Activated naive CD4-positive, alpha-beta T cell treated with anti-CD3 and anti-CD28 coated beads for 36 hours (primary cell): Measurements from ENCODE around the gene RSPRY1. TPM values are rescaled to one million over a fixed set of nuclear protein-coding genes. Genes with fewer than 3 reads are reported as not detected.

ENCODE experiments used
- CTCF ChIA-PET: fragments of 350-600 bp; sonication (Branson Sonifier 250); formaldehyde crosslinking; loops from one replicate; lab custom pipeline; 2021; ENCODE audit warnings: antibody characterized with exemption; lab: Charles Lee
- DNase-seq: peaks from one replicate; pipeline ENCODE4 v3.0.0-alpha.2; 2020
- H3K27ac Mint-ChIP-seq: one replicate; pipeline ENCODE4 v1.8.0; 2021; ENCODE audit warnings: mild to moderate bottlenecking, mixed read lengths
- H3K27me3 Mint-ChIP-seq: one replicate; pipeline ENCODE4 v1.8.0; 2021; ENCODE audit warnings: low read depth, mixed read lengths
- H3K36me3 Mint-ChIP-seq: one replicate; pipeline ENCODE4 v1.8.0; 2021; ENCODE audit warnings: low read depth, mixed read lengths
- H3K4me1 Mint-ChIP-seq: one replicate; pipeline ENCODE4 v1.8.0; 2021; ENCODE audit warnings: low read depth, mixed read lengths
- H3K4me3 Mint-ChIP-seq: one replicate; pipeline ENCODE4 v1.8.0; 2021; ENCODE audit warnings: mild to moderate bottlenecking, moderate library complexity, mixed read lengths
- H3K9me3 Mint-ChIP-seq: one replicate; pipeline ENCODE4 v1.8.0; 2021; ENCODE audit warnings: mixed read lengths
- intact Hi-C: fragments of 100-400 bp; cut with micrococcal nuclease; formaldehyde crosslinking; loops from one replicate; pipeline ENCODE4 v1.15.1; 2023
- total RNA-seq, 2 experiments: library from RNA; stranded (reverse); gene quantifications; one replicate each; pipeline ENCODE4 v1.2.3, GENCODE V29; 2021

RSPRY1 gene
- total RNA-seq, 2 experiments from 2014 or later = 25.7 to 28.7 TPM

- Mint-ChIP-seq H3K4me3 (no peak overlapping the region), H3K27ac (no peak overlapping the region), H3K9me3 (no peaks in the 10 kb centered on the region), H3K36me3 (peaks cover 2% of the 10 kb centered on the region), H3K4me1 (peaks cover 38% of the 10 kb centered on the region), H3K27me3 (no peaks in the 10 kb centered on the region)
- no peak for DNase-seq
- intact Hi-C loops = no loop called here
- CTCF ChIA-PET = no interaction called here
Observed at GRCh38 chr16:57146040-57146647, 40.0 kb upstream of the RSPRY1 start.

DNA sequence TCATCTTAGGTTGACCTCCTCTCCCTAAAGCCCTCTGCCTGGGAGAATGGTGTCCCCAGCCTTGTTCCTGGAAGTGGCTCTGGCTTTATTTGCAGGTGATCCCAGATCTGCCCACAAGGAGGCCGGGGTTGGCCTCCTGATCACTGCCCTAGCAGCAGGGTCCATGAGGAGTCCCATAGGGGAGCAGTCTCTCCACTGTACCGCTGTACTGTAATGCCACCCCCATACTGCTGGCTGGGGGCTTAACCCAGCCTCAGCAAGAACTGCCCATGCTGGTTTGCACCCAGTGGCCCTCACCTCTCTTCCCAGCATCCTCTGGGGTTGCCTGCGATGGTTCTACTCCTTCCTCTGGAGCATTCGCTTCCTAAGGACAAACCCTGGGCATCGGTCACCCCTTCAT, 39.4 kb upstream of the RSPRY1 start:
- peaks cover 2% of the 10 kb centered on the region for H3K36me3 Mint-ChIP-seq
- H3K4me1 Mint-ChIP-seq = peaks cover 34% of the 10 kb centered on the region
- CTCF ChIA-PET = no interaction called here
- H3K4me3 Mint-ChIP-seq = no peak overlapping the region
- no peak for DNase-seq
- H3K27me3 Mint-ChIP-seq = no peaks in the 10 kb centered on the region
- intact Hi-C loops = no loop called here
- H3K27ac Mint-ChIP-seq = no peak overlapping the region
- no peaks in the 10 kb centered on the region for H3K9me3 Mint-ChIP-seq

DNA sequence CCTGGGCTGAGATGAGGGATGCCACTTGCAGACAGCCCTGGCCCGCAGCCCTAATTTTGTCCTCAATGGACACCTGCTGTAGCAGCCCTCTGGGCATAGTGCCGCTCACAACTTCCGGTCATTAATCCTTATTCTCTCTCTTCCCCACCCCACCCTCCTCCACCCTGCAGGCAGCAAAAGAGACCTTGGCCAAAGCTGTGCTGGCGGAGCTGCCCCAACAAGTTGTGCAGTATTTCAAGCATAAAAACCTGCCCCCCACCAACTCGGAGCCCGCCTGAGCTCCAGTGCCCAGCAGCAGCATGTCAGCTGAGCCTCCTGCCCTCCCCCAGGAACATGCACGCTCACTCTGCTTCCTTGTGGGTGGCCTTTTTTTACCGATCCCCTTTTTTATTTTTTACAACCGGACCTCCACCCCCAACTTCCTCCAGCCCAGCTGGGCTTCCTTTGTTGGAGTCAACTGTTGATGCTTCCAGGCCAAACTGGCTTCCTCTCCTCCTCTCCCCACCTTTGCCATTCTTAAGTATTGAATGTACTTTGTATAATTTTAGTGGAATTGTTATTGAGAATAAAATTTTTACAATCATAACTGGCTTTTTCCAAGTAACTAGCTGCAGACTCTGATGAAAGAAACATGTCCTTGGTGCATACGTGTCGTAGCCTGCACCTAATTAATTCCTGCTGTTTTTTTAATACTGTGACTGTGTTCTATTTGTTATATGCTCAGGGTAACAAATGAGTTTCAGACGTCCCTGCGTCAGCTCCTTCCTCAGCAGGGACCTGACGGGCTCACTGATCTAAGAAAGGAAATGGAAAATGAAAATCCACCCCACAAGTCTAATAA, 38.5 kb upstream of the RSPRY1 start:
- no peak for DNase-seq
- Mint-ChIP-seq H3K27me3 (no peaks in the 10 kb centered on the region), H3K4me1 (peaks cover 33% of the 10 kb centered on the region), H3K9me3 (no peaks in the 10 kb centered on the region), H3K36me3 (peaks cover 4% of the 10 kb centered on the region), H3K4me3 (no peak overlapping the region), H3K27ac (no peak overlapping the region)
- CTCF ChIA-PET = interaction anchor here (1.0 kb wide), 1 partner anchor 22 kb away, joined by 3 read pairs; no protein-coding TSS in a partner anchor
- intact Hi-C loops = no loop called here

DNA sequence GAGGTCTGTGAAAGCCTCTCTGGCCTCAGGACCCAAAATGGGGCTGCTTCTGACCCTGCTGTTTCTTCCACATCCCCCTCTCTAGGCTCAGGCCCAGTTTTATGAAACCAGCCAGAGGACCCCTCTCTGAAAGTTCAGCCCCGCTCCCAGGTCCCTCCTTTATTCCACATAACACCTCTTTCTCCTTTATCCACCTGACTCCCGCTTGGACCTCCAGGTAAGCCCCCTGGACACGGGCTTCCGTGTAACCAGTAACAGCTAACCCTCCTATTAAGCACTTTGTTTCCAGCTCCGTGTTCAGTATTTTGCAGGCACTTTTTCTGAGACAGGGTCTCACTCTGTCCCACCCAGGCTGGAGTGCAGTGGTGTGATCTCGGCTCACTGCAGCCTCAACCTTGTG, 37.6 kb upstream of the RSPRY1 start:
- H3K4me1 Mint-ChIP-seq = peaks cover 25% of the 10 kb centered on the region
- intact Hi-C loops = no loop called here
- H3K27ac Mint-ChIP-seq = no peak overlapping the region
- no peaks in the 10 kb centered on the region for H3K9me3 Mint-ChIP-seq
- no peak overlapping the region for H3K4me3 Mint-ChIP-seq
- H3K36me3 Mint-ChIP-seq = peaks cover 8% of the 10 kb centered on the region
- DNase-seq = no peak
- H3K27me3 Mint-ChIP-seq = no peaks in the 10 kb centered on the region
- CTCF ChIA-PET = interaction anchor here (0.9 to 4.7 kb wide), 2 partner anchors 63 to 65 kb away, joined by 3 to 17 read pairs; no protein-coding TSS in a partner anchor

GRCh38 chr16:57149391-57149790, 36.7 kb upstream of the RSPRY1 start:
- Mint-ChIP-seq H3K9me3 (no peaks in the 10 kb centered on the region), H3K27me3 (no peaks in the 10 kb centered on the region), H3K4me3 (no peak overlapping the region), H3K4me1 (peaks cover 17% of the 10 kb centered on the region), H3K36me3 (peaks cover 15% of the 10 kb centered on the region), H3K27ac (no peak overlapping the region)
- DNase-seq = no peak
- intact Hi-C loops = no loop called here
- CTCF ChIA-PET = interaction anchor here (4.7 kb wide), 1 partner anchor 66 kb away, joined by 17 read pairs; no protein-coding TSS in a partner anchor

DNA sequence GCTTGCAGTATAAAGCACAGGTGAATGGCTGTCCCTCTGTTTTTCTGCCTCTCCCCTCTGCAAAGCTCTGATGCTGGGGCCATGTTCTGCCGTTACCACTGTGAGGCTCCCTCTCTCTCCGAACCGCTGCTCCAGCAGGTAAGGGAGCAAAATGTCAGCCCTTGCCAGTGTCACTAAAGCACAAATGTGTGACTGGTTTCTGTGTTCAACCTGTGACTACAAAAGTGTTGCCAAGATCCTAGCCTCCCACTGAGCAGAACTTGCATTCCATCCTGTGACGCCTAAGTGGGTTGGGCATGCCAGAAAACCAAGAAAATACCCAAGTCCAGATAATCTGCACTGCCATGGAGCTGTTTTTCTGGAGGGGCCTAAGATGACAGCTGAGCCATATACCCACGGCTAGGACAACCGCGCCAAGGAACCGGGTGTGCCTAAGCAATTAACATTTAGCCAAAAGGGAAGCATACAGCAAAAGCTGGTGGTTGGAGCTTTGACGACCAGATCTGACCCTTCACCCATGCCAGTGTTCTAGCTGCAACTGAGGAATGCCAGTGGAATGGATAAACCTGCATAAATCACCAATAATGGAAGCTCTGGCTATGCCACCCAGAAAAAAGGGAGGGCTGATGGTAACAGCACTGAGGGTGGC, 35.3 kb upstream of the RSPRY1 start:
- Mint-ChIP-seq H3K4me1 (peaks cover 15% of the 10 kb centered on the region), H3K4me3 (no peak overlapping the region), H3K27me3 (no peaks in the 10 kb centered on the region), H3K9me3 (no peaks in the 10 kb centered on the region), H3K36me3 (peaks cover 16% of the 10 kb centered on the region), H3K27ac (no peak overlapping the region)
- intact Hi-C loops = no loop called here
- CTCF ChIA-PET = interaction anchor here (0.8 to 4.7 kb wide), 3 partner anchors 9 to 67 kb away, joined by 4 to 17 read pairs (median 7); no protein-coding TSS in a partner anchor
- no peak for DNase-seq

GRCh38 chr16:57151369-57151768, 34.8 kb upstream of the RSPRY1 start:
- no peak overlapping the region for H3K4me3 Mint-ChIP-seq
- no peaks in the 10 kb centered on the region for H3K9me3 Mint-ChIP-seq
- intact Hi-C loops = no loop called here
- DNase-seq = no peak
- CTCF ChIA-PET = interaction anchor here (0.6 to 4.7 kb wide), 7 partner anchors 10 to 265 kb away, joined by 3 to 17 read pairs (median 4); partner anchors contain the start of gene CPNE2
- peaks cover 22% of the 10 kb centered on the region for H3K36me3 Mint-ChIP-seq
- no peaks in the 10 kb centered on the region for H3K27me3 Mint-ChIP-seq
- H3K27ac Mint-ChIP-seq = no peak overlapping the region
- H3K4me1 Mint-ChIP-seq = peaks cover 20% of the 10 kb centered on the region

- Mint-ChIP-seq H3K27ac (no peak overlapping the region), H3K4me1 (peaks cover 23% of the 10 kb centered on the region), H3K27me3 (no peaks in the 10 kb centered on the region), H3K9me3 (no peaks in the 10 kb centered on the region), H3K4me3 (no peak overlapping the region), H3K36me3 (peaks cover 29% of the 10 kb centered on the region)
- DNase-seq = no peak
- intact Hi-C loops = no loop called here
- CTCF ChIA-PET = interaction anchor here (0.6 to 4.7 kb wide), 7 partner anchors 11 to 264 kb away, joined by 3 to 17 read pairs (median 4); partner anchors contain the start of gene CPNE2
Observed at GRCh38 chr16:57152096-57153093, 33.7 kb upstream of the RSPRY1 start.

- intact Hi-C loops = no loop called here
- Mint-ChIP-seq H3K4me3 (no peak overlapping the region), H3K27me3 (no peaks in the 10 kb centered on the region)
Observed at GRCh38 chr16:57153841-57154240, 32.3 kb upstream of the RSPRY1 start.

DNA sequence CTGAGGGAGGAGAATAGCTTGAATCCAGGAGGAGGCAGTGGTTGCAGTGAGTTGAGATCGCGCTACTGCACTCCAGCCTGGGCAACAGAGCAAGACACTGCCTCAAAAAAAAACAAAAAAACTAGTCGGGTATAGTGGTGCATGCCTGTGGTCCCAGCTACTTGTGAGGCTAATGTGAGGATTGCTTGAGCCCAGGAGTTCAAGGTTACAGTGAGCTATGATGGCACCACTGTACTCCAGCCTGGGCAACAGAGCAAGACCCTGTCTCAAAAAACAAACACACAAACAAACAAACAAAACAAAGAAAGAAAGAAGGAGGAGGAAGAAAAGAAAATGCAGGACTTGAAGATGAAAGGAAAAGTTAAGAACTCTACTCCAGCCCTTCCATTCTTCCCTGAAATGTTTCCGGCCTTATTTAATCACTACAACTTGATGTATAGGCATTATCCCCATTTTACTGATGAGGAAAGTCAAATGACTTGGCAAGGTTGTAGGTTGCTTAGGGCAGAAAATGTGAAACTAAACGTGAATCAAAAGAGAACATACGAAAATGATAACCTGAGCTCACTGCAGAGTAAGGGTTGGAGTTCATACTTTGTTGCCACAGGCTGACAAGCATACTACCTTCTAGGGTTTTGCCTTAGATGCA, 30.3 kb upstream of the RSPRY1 start:
- Mint-ChIP-seq H3K27me3 (no peaks in the 10 kb centered on the region), H3K4me3 (no peak overlapping the region), H3K9me3 (no peaks in the 10 kb centered on the region), H3K27ac (no peak overlapping the region), H3K4me1 (peaks cover 18% of the 10 kb centered on the region), H3K36me3 (peaks cover 37% of the 10 kb centered on the region)
- intact Hi-C loops = no loop called here
- CTCF ChIA-PET = interaction anchor here (1.1 kb wide), 1 partner anchor 62 kb away, joined by 4 read pairs; no protein-coding TSS in a partner anchor
- DNase-seq = no peak

More at GRCh38 chr16:57153841-57154240, 32.3 kb upstream of the RSPRY1 start:
- Mint-ChIP-seq H3K36me3 (peaks cover 31% of the 10 kb centered on the region), H3K27ac (no peak overlapping the region), H3K4me1 (peaks cover 18% of the 10 kb centered on the region), H3K9me3 (no peaks in the 10 kb centered on the region)
- CTCF ChIA-PET = interaction anchor here (0.7 kb wide), 1 partner anchor 18 kb away, joined by 4 read pairs; no protein-coding TSS in a partner anchor
- no peak for DNase-seq

DNA sequence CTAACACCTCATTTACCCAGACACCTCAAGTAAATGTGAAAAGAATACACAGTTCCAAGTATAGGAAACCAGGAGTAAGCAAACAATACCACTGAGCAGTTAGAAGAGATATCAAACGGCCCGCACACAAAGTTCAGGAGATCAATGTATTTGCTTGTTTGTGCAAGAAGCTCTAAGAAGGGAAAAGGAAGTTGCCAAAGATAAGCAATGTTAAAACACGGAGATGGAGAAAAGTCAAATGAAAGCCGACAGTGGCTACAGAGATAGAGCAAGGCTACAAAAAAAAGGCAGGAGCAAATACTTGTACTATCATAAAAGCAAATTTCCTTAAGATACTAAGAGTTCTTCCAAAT, 29.8 kb upstream of the RSPRY1 start:
- peaks cover 40% of the 10 kb centered on the region for H3K36me3 Mint-ChIP-seq
- no peak for DNase-seq
- no peak overlapping the region for H3K27ac Mint-ChIP-seq
- no peak overlapping the region for H3K4me3 Mint-ChIP-seq
- CTCF ChIA-PET = no interaction called here
- intact Hi-C loops = no loop called here
- H3K9me3 Mint-ChIP-seq = no peaks in the 10 kb centered on the region
- no peaks in the 10 kb centered on the region for H3K27me3 Mint-ChIP-seq
- peaks cover 18% of the 10 kb centered on the region for H3K4me1 Mint-ChIP-seq
